ENCODE data around the gene ITPR1. TPM values are rescaled to one million over a fixed set of nuclear protein-coding genes. Genes with fewer than 3 reads are reported as not detected.

Gene ITPR1
- total and polyA plus RNA-seq, 2 of the 4 experiments (the other 2 are of a cell fraction), result 1.8 to 5.7 TPM

DNA sequence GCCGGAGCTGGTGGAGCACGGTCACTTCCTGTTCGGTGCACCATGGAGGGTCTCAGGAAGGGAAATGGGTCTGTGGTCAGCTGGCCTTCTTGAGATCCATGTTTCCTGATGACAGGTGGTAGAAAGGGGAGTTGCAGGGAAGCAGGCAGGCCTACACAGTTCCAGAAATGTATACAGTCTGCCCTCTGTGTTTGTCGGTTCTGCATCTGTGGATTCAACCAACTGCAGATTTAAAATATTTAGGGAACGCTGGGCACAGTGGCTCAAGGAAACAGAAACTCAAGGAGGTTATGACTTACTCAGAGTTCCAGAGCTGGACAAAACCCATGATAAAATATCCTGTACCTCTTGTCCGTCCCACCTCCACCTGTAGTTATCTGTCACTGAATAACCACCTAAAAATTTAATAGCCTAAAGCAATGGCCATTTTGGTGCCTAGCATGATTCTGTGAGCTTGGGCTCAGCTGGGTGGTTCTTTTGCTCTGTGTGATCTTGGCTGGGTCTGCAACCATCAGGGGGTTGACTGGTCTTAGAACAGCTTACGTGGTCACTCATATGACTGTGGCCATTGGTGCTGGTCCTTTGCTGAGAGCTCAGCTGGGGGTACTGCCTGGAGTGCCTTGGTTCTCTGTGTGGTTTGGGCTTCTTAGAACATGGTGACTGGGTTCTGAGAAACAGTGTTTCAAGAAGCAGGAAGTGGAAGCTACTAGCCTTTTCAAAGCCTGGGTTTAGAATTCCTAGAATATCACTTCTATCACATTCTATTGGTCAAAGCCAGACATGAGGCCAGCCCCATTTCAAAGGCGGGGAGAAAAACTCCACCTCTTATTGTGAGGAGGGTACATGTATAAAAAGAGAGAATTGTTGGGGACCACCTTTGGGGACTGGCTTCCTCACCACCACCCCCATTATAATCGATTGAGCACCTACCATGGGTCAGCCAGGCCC is 246.4 kb downstream of the ITPR1 start:
- Histone ChIP-seq H3K23ac (ENCODE audit: low read depth, low read length) (no peak overlapping the region), H2BK5ac (ENCODE audit: low read depth, low read length, poor library complexity, severe bottlenecking) (no peak overlapping the region), H2BK15ac (ENCODE audit: low read depth, low read length) (no peak overlapping the region), H3K4me2 (ENCODE audit: low read depth, low read length) (no peak overlapping the region), H4K20me1 (ENCODE audit: insufficient read depth, low read length) (no peaks in the 10 kb centered on the region), H3K4me1 (ENCODE audit: control insufficient read depth, insufficient read depth, low read length) (peaks cover 11% of the 10 kb centered on the region), H3K18ac (ENCODE audit: low read depth, low read length) (no peak overlapping the region), H4K5ac (ENCODE audit: low read depth, low read length) (no peak overlapping the region), H3K27me3 (ENCODE audit: control insufficient read depth, insufficient read depth, low read length) (peaks cover 12% of the 10 kb centered on the region), H3K79me1 (ENCODE audit: low read depth in 1 of 2, low read length in 2 of 2) (no peaks in the 10 kb centered on the region), H3K27ac (ENCODE audit: insufficient read depth, low read length) (no peak overlapping the region), H3K56ac (ENCODE audit: extremely low read depth, insufficient read depth, low read length) (no peak overlapping the region), H4K91ac (ENCODE audit: insufficient read depth, low read depth, low read length) (no peak overlapping the region; the same call in 1 of the 2 replicates), H4K8ac (ENCODE audit: low read depth in 2 of 2, low read length in 2 of 2) (no peak overlapping the region), H3K36me3 (ENCODE audit: control insufficient read depth, insufficient read depth, low read length) (no peaks in the 10 kb centered on the region), H3K9ac (ENCODE audit: low read depth, low read length) (no peak overlapping the region), H2AK5ac (ENCODE audit: low read depth, low read length) (no peak overlapping the region; the same call in 1 of the 2 replicates), H2AFZ (replicated peaks; ENCODE audit: low read length, poor library complexity) (no peak overlapping the region), H3K14ac (replicated peaks; ENCODE audit: low read depth, low read length) (no peak overlapping the region), H3K9me1 (ENCODE audit: insufficient read depth, low read length) (no peaks in the 10 kb centered on the region), H3K4me3 (ENCODE audit: insufficient read depth, low read depth, low read length) (no peak overlapping the region), H2BK20ac (ENCODE audit: low read depth, low read length) (peak overlapping the region; percentile 25; the same call in 1 of the 2 replicates), H2BK120ac (ENCODE audit: low read depth, low read length) (no peak overlapping the region), H2AK9ac (replicated peaks; ENCODE audit: low read depth, low read length, poor library complexity) (no peak overlapping the region), H3K9me3 (ENCODE audit: control insufficient read depth, insufficient read depth, low read length) (no peaks in the 10 kb centered on the region; the same call in 1 of the 2 replicates), H3K4ac (ENCODE audit: low read depth, low read length) (no peak overlapping the region)
- dilution Hi-C loops (cut with HindIII; ENCODE audit: low sequenced_read_pairs, unreplicated experiment), result no loop called here
- BruUV-seq (replicated peaks), result no TSS peak
- CTCF ChIA-PET, result no interaction called here
- WGBS, 2 experiments (ENCODE audit: extremely low coverage in 2 of 2, insufficient read length in 1 of 2), result 50% methylated on average over 2 of the region's 9 CpGs; no CpG with 5 or more reads in 1 of the 2 experiments
- intact Hi-C loops (cut with micrococcal nuclease), result loop anchor here (5.0 kb wide), 1 partner anchor 103 kb away; no protein-coding TSS in a partner anchor
- DNase-seq (no peak), ATAC-seq (ENCODE audit: low read depth) (no peak)
- in situ Hi-C loops (cut with MboI; ENCODE audit: low sequenced_read_pairs), result no loop called here
- TF ChIP-seq RFX5 (IDR thresholded peaks at IDR 0.05; ENCODE audit: low read depth, low read length) (no peak), MAFK (IDR thresholded peaks at IDR 0.05; ENCODE audit: low read depth, low read length) (no peak)
- POLR2A ChIA-PET (ENCODE audit: unreplicated experiment), result no interaction called here
